Measurements from ENCODE around the gene SYNE1. TPM values are rescaled to one million over a fixed set of nuclear protein-coding genes. Genes with fewer than 3 reads are reported as not detected.

The SYNE1 gene
- polyA plus RNA-seq, 1 donor from 2014 or later, result 30.9 TPM

DNA sequence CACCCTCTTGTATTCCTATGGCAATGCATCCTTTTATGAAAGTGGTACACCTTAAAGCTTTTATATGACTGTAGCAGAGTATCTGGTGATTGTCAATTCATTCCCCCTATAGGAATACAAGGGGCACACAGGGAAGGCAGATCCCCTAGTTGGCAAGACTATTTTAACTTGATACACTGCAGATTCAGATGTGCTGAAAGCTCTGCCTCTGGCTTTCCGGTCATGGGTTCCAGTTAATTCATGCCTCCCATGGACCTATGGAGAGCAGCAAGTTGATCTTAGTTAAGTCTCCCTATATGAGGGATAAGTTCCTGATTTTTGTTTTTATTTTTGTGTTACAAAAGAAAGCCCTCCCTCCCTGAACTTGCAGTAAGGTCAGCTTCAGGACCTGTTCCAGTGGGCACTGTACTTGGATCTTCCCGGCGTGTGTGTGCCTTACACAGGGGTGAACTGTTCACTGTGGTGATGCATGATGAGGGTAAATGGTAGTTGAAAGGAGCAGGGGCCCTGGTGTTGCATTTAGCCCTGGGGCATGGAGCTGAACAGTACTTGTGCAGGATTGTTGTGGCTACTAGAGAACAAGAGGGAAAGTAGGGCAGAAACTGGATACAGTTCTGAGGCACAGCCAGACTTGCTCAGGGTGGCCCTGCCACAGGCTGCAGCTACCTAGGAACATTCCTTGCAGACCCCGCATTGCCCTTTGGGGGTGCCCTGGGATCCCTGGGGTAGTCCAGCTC is 537.5 kb downstream of the SYNE1 start:
- Mint-ChIP-seq H3K4me3 (no peak overlapping the region), H3K4me1 (peaks cover 0 to 1% (median 0%) of the 10 kb centered on the region in 3 donors), H3K36me3 (peaks cover 1% of the 10 kb centered on the region), H3K9me3 (no peaks in the 10 kb centered on the region), H3K27me3 (no peaks in the 10 kb centered on the region), H3K27ac (no peak overlapping the region)

DNA sequence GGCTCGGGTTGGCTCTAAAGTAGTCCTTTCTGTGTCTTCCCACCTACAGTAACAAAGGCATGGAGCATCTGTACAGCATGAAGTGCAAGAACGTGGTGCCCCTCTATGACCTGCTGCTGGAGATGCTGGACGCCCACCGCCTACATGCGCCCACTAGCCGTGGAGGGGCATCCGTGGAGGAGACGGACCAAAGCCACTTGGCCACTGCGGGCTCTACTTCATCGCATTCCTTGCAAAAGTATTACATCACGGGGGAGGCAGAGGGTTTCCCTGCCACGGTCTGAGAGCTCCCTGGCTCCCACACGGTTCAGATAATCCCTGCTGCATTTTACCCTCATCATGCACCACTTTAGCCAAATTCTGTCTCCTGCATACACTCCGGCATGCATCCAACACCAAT is 538.5 kb downstream of the SYNE1 start:
- Mint-ChIP-seq H3K4me1 (peaks cover 0 to 1% (median 0%) of the 10 kb centered on the region in 3 donors), H3K36me3 (peaks cover 1% of the 10 kb centered on the region), H3K27me3 (no peaks in the 10 kb centered on the region), H3K9me3 (no peaks in the 10 kb centered on the region), H3K4me3 (no peak overlapping the region), H3K27ac (peak overlapping the region in 1 of 3 donors; percentile 67)

DNA sequence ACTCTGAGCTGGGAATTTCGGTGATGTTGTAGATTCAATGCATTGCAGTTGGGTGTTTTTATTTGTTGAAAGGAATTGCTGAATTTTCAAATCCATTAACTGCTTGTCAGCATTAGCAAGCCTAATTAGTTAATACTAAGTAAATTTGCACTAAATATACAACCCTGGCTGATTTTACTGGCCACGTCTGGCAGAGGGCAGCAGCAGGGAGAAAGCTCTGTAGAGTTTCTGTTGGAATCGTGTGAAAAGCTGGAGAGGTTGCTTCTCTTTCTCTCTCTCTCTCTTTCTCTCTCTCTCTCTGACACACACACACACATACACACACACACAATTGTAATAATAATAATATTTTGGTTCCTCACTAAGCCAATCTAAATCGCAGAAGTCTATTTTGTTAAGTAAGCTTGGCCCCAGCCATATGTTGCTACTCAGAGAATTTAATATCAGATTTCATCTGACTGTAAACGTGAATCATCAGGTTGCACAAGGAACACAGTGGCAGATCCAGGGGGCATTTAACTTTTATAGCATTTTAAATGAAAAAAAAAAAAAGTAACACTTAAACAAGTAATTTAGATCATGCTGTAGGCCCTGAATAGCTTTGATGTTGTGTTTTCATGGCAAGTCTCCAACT is 540.2 kb downstream of the SYNE1 start:
- no peaks in the 10 kb centered on the region for H3K27me3 Mint-ChIP-seq
- H3K4me3 Mint-ChIP-seq, result no peak overlapping the region
- H3K27ac Mint-ChIP-seq, result no peak overlapping the region
- no peaks in the 10 kb centered on the region for H3K9me3 Mint-ChIP-seq
- peaks cover 0 to 1% (median 0%) of the 10 kb centered on the region in 3 donors for H3K4me1 Mint-ChIP-seq
- peaks cover 1% of the 10 kb centered on the region for H3K36me3 Mint-ChIP-seq

DNA sequence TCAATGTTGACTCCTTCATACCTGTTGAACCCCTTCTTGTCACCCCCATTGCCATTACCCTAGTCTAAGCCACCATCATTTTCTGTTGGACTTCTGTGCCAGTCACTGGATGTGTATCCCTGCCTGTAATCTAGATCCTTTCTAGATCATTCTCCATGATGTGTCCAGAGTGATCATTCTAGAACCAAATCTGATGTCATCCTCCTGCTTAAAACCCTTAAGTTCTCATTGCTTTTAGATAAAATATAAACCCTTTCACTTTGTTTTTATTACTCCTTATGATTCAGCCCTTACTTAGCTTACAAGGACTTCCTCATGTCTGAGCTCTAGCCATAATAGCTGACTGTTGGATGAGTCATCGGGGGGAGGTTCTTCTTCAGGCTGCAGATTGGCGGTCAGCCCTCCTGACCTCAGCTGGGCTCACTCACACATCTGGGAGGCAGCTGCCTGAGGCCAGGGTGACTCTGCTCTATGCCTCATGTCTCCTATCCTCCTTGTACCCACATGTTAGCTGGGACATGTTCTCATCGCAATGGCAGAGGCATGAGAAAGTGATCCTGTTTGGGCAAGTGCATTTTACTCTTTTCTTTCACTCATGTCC is 542.1 kb downstream of the SYNE1 start:
- Mint-ChIP-seq H3K27me3 (no peaks in the 10 kb centered on the region), H3K9me3 (no peaks in the 10 kb centered on the region), H3K36me3 (peaks cover 1% of the 10 kb centered on the region), H3K4me1 (no peaks in the 10 kb centered on the region), H3K27ac (no peak overlapping the region), H3K4me3 (no peak overlapping the region)

DNA sequence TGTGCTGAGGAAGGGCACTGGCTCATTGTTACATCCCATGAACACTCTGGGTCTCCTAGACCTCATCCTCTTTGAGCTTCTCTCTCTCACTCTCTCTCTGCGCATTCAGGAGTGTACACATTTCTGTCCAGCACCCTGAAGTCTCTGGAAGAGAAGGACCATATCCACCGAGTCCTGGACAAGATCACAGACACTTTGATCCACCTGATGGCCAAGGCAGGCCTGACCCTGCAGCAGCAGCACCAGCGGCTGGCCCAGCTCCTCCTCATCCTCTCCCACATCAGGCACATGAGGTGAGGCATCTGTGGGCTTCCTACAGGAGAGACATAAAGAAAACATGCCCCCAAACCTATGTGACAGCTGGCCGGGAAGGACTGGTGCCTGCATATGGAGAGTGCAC is 542.9 kb downstream of the SYNE1 start:
- H3K4me3 Mint-ChIP-seq, result no peak overlapping the region
- no peaks in the 10 kb centered on the region for H3K27me3 Mint-ChIP-seq
- peaks cover 1% of the 10 kb centered on the region for H3K36me3 Mint-ChIP-seq
- H3K9me3 Mint-ChIP-seq, result no peaks in the 10 kb centered on the region
- no peak overlapping the region for H3K27ac Mint-ChIP-seq
- no peaks in the 10 kb centered on the region for H3K4me1 Mint-ChIP-seq

DNA sequence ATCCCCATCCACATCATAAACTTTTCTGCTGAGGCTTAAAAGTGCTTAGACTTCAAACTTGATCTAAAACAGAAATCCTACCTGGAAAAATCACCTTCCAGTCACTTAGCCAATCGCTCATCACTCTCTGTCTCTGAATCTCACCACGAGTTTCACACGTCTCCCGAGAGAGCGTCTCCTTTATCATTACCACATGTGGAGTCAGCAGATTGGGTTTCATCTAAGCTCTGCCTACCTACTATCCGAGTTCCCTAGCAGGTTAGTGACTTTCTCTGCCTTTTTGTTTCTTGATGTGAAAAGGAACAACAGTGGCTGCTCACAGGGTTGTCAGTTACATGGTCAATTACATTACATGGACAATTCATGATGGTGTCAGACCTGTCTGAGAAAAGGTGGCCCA is 543.5 kb downstream of the SYNE1 start:
- Mint-ChIP-seq H3K36me3 (peaks cover 1% of the 10 kb centered on the region), H3K27ac (no peak overlapping the region), H3K4me1 (no peaks in the 10 kb centered on the region), H3K4me3 (no peak overlapping the region), H3K9me3 (no peaks in the 10 kb centered on the region), H3K27me3 (no peaks in the 10 kb centered on the region)

DNA sequence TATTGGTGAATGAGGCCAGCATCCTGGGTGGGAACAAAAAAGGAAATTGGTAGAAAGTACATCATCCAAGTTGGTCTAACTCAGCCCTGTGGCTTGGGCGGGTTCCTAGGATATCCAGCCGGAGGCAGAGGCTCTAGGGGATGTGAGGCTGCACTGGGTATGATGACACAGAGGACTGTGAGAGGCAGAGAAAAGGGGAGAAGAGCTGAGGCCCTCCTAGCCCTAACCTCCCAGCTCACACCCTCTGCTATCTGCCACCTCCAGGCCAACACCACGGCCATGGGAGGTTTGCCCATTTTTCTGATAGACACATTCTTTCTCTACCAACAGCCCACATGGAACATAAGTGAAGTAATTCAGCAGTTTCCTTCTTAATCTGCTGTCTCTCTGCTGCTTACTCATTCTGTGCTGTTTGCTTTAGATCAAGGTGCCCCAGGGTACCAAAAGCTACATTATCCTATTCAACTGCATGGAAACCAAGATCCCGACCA is 545.3 kb downstream of the SYNE1 start:
- Mint-ChIP-seq H3K27ac (no peak overlapping the region), H3K36me3 (no peaks in the 10 kb centered on the region), H3K27me3 (no peaks in the 10 kb centered on the region), H3K4me3 (no peak overlapping the region), H3K9me3 (no peaks in the 10 kb centered on the region), H3K4me1 (no peaks in the 10 kb centered on the region)

DNA sequence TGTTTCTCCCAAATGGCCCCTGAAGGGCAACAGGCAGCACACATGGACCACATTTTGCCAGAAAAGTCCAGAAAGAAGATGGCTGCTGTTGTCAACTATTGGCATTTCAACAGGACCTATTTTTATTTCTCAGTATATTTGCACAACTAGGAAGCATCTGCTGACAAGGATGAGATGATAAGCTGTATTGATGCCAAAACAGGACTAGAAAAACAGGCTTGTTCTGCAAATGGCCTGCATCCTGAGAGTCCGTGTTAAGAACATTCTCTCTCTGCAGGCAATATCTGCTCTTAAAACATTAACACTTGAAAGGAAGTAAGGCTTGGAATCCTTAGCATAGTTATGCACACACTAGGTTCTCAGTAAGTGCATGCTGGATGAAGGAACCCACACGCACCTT is 546.0 kb downstream of the SYNE1 start:
- H3K9me3 Mint-ChIP-seq, result no peaks in the 10 kb centered on the region
- H3K4me1 Mint-ChIP-seq, result no peaks in the 10 kb centered on the region
- H3K27me3 Mint-ChIP-seq, result no peaks in the 10 kb centered on the region
- H3K27ac Mint-ChIP-seq, result peak overlapping the region in 1 of 3 donors; percentile 5
- H3K4me3 Mint-ChIP-seq, result no peak overlapping the region
- H3K36me3 Mint-ChIP-seq, result no peaks in the 10 kb centered on the region

DNA sequence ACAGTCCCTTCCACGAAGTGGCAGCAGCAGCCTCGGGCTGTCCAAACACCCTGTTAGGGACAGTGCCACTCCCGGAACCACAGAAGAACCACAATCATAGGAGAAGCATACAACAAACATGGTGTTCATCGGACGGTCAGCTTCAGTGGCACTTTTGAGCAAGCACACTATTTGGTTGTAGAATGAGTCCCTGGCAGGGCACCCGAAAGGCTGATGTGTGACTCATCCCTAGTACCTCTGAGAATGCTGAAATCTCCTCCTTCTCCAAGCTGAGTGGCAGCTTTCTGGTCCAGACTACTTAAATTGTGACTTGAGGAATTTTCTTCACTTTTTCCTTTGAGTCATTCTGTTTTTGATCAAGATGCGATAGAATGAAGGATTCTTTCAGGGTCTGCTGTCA is 547.2 kb downstream of the SYNE1 start:
- H3K9me3 Mint-ChIP-seq, result no peaks in the 10 kb centered on the region
- no peak overlapping the region for H3K4me3 Mint-ChIP-seq
- H3K36me3 Mint-ChIP-seq, result no peaks in the 10 kb centered on the region
- no peak overlapping the region for H3K27ac Mint-ChIP-seq
- no peaks in the 10 kb centered on the region for H3K27me3 Mint-ChIP-seq
- no peaks in the 10 kb centered on the region for H3K4me1 Mint-ChIP-seq

DNA sequence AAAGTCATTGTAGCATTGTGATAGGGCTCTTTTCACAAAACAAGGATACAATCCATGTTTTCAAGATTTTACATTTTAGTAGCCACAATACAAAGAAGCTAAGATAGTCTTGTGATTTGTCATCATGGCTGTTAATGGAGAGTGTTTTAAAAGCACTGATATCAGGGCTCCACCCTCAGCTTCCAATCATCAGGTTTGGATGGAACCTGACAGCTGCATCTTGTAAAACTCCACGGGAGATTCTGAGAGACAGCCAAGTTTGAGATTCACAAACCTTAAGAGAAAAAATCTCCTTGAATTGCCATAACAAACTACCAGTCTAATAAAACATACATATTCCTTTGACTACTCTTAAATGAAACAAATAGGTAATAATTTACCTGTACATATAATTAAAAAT is 549.5 kb downstream of the SYNE1 start:
- H3K4me1 Mint-ChIP-seq, result no peaks in the 10 kb centered on the region
- H3K9me3 Mint-ChIP-seq, result peaks cover 0 to 3% (median 0%) of the 10 kb centered on the region in 3 donors
- H3K4me3 Mint-ChIP-seq, result no peak overlapping the region
- no peak overlapping the region for H3K27ac Mint-ChIP-seq
- H3K27me3 Mint-ChIP-seq, result no peaks in the 10 kb centered on the region
- no peaks in the 10 kb centered on the region for H3K36me3 Mint-ChIP-seq

DNA sequence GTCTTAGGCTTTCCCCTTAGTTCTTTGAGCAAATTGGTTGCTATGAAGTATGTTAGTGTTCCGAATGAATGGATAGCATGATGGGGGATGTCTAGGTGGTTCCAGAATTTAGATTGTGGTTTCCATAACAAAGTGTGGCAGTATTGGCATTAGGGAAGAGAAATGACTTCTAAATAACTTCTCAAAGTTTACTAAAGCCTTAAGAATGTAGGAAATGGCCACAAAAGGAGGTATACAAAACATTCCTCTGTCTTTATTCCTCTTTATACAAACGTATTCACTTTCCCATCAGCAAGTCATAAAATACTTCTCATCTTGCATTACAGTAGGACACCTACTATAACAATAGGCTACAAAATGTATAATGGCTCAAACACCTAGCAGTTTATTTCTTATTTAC is 550.1 kb downstream of the SYNE1 start:
- Mint-ChIP-seq H3K27ac (no peak overlapping the region), H3K27me3 (no peaks in the 10 kb centered on the region), H3K9me3 (peaks cover 0 to 3% (median 0%) of the 10 kb centered on the region in 3 donors), H3K4me1 (no peaks in the 10 kb centered on the region), H3K4me3 (no peak overlapping the region), H3K36me3 (no peaks in the 10 kb centered on the region)

DNA sequence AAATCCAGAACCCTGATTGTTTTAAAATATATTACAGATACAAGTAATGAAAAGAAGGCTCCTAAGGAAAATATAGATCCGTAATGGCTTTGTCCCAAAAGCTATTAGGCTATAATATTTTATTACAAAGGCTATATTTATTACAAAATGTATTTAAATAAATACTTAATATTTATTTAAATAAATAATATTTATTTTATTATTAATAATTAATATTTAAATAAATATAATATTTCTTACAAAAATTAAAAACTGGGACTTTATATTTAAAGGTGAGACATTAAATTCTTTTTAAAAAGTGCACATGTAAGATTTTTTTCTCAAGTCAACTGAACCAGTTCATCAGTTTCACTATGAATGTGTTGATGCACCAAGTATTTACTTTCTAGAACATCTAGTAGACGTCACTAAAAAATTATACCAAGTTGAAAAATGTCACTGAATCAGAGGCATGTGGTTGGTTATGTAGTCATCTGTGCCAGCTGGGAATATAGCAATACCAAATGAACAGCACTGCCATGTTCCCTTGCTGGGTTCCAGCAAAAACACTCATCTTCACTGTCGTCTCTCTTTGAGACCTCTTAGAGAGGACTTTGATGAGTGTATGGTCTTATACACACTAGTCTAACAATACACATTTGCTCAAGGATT is 550.8 kb downstream of the SYNE1 start:
- no peak overlapping the region for H3K27ac Mint-ChIP-seq
- no peaks in the 10 kb centered on the region for H3K4me1 Mint-ChIP-seq
- H3K36me3 Mint-ChIP-seq, result no peaks in the 10 kb centered on the region
- no peaks in the 10 kb centered on the region for H3K27me3 Mint-ChIP-seq
- H3K9me3 Mint-ChIP-seq, result peaks cover 0 to 3% (median 0%) of the 10 kb centered on the region in 3 donors
- no peak overlapping the region for H3K4me3 Mint-ChIP-seq

DNA sequence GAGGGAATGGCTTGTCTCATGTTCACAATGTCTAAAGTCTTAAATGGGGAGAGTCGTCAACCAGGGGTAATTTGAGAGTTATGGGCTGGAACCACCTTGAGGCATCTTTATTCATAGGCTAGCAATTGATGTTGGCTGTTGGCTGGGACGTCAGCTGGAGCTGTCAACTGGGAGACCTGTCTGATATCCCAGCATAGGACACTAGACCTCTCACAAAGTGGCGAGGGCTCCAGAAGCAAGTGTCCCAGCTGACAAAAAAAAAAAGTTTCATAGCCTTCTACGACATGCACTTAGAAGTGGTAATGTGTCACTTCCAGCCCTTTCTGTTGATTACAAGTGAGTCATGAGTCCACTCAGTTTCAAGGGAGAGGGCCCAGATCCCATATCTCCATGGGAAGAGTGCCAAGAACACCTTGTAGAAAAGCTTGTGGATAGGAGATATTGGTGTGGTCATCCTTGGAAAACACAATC is 551.7 kb downstream of the SYNE1 start:
- H3K9me3 Mint-ChIP-seq, result peaks cover 0 to 4% (median 0%) of the 10 kb centered on the region in 3 donors
- no peaks in the 10 kb centered on the region for H3K27me3 Mint-ChIP-seq
- H3K27ac Mint-ChIP-seq, result no peak overlapping the region
- peaks cover 2% of the 10 kb centered on the region for H3K36me3 Mint-ChIP-seq
- no peaks in the 10 kb centered on the region for H3K4me1 Mint-ChIP-seq
- H3K4me3 Mint-ChIP-seq, result no peak overlapping the region

DNA sequence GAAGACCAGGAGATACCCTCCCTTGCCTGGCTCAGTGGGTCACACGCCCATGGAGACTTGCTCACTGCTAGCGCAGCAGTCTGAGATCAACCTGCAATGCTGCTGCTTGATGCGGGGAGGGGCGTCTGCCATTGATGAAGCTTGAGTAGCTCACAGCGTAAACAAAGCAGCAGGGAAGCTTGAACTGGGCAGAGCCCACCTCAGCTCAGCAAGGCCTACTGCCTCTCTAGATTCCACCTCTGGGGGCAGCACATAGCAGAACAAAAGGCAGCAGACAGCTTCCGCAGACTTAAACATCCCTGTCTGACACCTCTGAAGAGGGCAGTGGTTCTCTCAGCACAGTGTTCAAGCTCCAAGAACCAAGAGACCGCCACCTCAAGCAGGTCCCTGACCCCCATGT is 558.4 kb downstream of the SYNE1 start:
- Mint-ChIP-seq H3K36me3 (peaks cover 7% of the 10 kb centered on the region), H3K4me1 (no peaks in the 10 kb centered on the region), H3K27ac (no peak overlapping the region), H3K4me3 (no peak overlapping the region), H3K27me3 (peaks cover 10% of the 10 kb centered on the region), H3K9me3 (peaks cover 15 to 26% (median 15%) of the 10 kb centered on the region in 3 donors)

DNA sequence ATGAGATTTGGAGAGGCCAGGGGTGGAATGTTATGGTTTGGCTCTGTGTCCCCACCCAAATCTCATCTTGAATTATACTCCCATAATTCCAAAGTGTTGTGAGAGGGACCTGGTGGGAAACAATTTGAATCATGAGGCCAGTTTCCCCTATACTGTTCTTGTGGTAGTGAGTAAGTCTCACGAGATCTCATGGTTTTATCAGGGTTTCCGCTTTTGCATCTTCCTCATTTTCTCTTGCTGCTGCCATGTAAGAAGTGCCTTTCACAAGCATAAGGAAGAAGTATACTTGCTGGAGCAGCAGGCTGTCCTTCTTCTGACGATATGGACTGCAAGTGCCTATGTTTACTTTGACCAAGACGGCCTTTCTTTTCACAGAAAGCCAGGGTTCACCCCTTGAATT is 559.2 kb downstream of the SYNE1 start:
- H3K4me3 Mint-ChIP-seq, result no peak overlapping the region
- H3K9me3 Mint-ChIP-seq, result peaks cover 14 to 26% (median 15%) of the 10 kb centered on the region in 3 donors
- H3K36me3 Mint-ChIP-seq, result peaks cover 7% of the 10 kb centered on the region

More for the DNA sequence above, 559.2 kb downstream of the SYNE1 start:
- H3K27me3 Mint-ChIP-seq, result peaks cover 10% of the 10 kb centered on the region
- peak overlapping the region in 1 of 3 donors; percentile 23 for H3K27ac Mint-ChIP-seq
- H3K4me1 Mint-ChIP-seq, result no peaks in the 10 kb centered on the region

Measured in IgD-negative memory B cell (primary cell).